H1 (cell line): ENCODE data around the gene NMUR1. TPM values are rescaled to one million over a fixed set of nuclear protein-coding genes. Genes with fewer than 3 reads are reported as not detected.

Experiments
- NANOG ChIP-seq: IDR thresholded peaks from 2 replicates; pipeline ENCODE4 v1.6.1; 2011; ENCODE audit warnings: low read length, low read depth, mild to moderate bottlenecking, inconsistent platforms; ENCODE audit not compliant: insufficient read depth, poor library complexity, severe bottlenecking
- SAP30 ChIP-seq: fragments of 300-600 bp; sonication (generic); IDR thresholded peaks from 2 replicates; pipeline ENCODE4 v1.7.1; 2012; ENCODE audit warnings: low read length, moderate library complexity, mild to moderate bottlenecking, inconsistent platforms; ENCODE audit not compliant: insufficient read depth, insufficient replicate concordance
- SP4 ChIP-seq: IDR thresholded peaks from 2 replicates; pipeline ENCODE4 v1.6.1; 2012; ENCODE audit warnings: low read length, inconsistent platforms
- SRF ChIP-seq: IDR thresholded peaks from 2 replicates; pipeline ENCODE4 v1.6.1; 2011; ENCODE audit warnings: mild to moderate bottlenecking, low read depth, low read length, moderate library complexity
- polyA plus RNA-seq, 7 experiments: library from polyadenylated mRNA; depleted of rRNA in 3 of 7; stranded (reverse) in 5 of 7; unstranded in 2 of 7; fragments of >200 nt in 5 of 7; fragments of 200-250 nt in 2 of 7; gene quantifications; 1 replicate in 5 of 7; 2 replicates in 1 of 7; 4 replicates in 1 of 7; pipeline versions ENCODE4 v1.2.1 to v1.2.3, GENCODE V29; 2011 to 2013; ENCODE audit warnings: missing spikeins in 2 of 7, mixed read lengths in 2 of 7
- total RNA-seq: library from RNA; stranded (reverse); fragmentation: NEBNext Ultra II Directional; extraction: Animal tissue kit (Norgen Biotek cat#: 25700); gene quantifications from 2 replicates; pipeline ENCODE4 v1.2.1, GENCODE V29; 2021

The NMUR1 gene
- total and polyA plus RNA-seq, 2 of the 8 experiments (the other 6 are each of a cell fraction or from before 2014, with no cell fraction given), result 0.56 to 1.5 TPM

GRCh38 chr2:231568098-231568784, 38.0 kb upstream of the NMUR1 start (continued):
- no peak for TF ChIP-seq SAP30
- no peak for TF ChIP-seq SP4
- TF ChIP-seq NANOG, result no peak
- TF ChIP-seq SRF, result no peak
